GM18511 (cell line): ENCODE measurements around the gene CCDC28A.
"Not testable (repeated sequence)": the region's sequence is repeated elsewhere in the genome, so short reads cannot be mapped to it uniquely, and the experiment has no call there.

Experiments
- ATAC-seq: cut with Tn5 transposase; IDR thresholded peaks from one replicate; pipeline ENCODE4 v1.9.1; 2021; ENCODE audit warnings: mild to moderate bottlenecking, moderate library complexity; ENCODE audit not compliant: unreplicated experiment

CCDC28A gene

DNA sequence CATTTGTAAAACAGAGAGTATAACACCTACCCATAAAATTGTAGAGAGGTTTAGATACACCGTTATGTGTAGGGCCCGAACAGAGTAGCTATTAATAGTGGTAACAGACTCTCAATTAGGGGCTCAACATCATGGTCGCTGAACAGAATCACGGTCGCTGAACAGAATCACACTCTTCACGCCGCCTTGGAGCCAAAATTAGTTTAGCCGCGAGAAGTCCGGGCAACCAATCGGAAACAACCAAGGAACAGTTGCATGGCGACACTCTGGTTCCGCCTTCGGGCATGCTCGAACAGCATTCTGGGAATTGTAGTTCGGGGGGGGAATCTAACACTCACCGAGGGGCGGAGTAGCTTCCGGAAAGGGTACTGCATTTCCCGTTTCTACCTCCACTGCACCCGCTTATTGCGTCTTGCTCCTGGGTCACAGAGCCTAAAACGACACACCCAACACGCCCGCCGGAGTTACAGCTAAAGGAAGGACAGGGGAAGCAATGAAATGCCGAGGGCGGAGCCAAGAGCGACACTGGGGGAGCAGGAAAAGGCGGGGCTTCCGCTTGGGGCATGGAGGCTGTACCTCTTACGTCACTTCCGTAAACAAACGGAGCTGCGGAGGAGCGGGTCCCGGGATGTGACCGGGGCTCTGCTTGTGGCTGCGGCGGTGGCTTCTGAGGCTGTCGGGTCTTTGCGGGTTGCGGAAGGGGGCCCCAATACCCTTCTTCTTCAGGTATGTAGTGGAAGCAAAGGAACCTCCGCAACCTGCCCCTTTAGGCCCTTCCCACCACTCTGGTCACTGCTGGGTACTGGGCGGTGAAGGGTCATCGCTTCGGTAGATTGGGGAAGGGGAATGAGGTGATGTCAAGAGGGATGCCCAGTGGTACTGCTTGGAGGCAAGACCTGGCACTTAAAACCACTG is at the start of gene CCDC28A:
CCDC28A (plus strand) TSS at position 593 of the 915 bp plus-strand sequence. CDS start 2,352 bp downstream, outside the sequence.
- ATAC-seq: peak; percentile 95

DNA sequence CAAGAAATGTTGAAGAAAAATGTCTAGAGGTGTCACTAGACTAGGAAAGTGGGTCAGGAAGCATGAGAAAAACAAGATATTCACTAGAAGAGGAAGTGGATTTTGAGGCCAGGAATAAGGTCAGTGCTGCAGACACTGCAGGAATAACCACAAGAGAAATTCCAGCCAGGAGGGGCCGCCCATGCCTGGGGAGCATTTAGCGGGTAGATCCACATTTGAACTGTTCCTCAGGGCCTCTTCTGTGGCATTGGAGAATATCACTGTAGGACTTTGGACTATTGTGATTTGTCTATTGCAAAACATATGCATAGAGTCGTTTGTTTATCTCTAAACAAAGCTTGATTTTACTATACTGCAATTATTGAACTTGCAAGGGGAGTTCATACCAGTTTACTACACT is 49.6 kb upstream of the CCDC28A start:
- no peak for ATAC-seq

DNA sequence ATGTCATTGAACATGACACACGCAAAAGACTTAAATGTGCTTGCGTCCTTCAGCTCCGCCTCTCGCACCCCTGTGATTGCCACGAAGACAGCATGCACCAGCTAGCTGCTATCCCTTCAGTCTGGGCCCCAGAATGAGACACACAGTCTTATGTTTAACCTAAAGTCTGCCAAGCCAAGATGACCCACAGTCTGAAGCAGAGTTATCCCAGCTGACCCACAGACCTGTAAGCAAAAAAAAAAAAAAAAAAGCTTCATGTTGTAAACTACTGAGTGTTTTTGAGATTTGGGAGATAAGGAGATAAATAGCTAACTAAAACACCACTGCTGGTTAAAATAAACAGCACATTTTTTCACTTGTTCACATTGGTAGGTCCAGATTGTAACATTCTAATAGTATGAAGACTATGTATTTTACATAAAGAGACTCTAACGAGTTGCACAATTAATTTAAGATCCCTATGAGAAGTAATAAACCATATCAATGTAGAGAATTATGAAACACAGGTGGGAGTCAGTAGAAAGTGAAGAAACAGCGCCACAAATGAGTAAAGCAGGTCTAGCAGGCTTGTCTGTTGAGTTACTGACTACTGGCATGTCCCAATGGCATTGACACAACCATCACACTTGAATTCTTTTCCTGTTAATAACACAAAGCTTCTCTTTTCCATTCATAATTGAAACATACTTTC is 47.4 kb upstream of the CCDC28A start:
- ATAC-seq: no peak

DNA sequence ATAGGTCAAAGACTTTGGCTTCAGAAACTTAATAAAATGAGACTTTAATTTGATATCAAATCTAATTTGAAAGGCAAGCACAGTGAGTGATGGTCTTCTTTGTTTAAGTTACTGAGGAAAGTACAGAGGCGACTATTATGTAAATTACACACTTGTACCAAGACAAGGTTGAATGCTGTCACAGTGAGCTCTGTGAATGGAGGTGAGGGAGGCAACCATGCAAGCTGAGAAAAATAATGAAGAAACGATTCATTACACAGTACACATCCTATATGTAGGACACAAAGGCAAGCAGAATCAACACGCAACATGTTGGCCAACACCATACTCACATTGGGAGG is 46.8 kb upstream of the CCDC28A start:
- ATAC-seq: no peak

DNA sequence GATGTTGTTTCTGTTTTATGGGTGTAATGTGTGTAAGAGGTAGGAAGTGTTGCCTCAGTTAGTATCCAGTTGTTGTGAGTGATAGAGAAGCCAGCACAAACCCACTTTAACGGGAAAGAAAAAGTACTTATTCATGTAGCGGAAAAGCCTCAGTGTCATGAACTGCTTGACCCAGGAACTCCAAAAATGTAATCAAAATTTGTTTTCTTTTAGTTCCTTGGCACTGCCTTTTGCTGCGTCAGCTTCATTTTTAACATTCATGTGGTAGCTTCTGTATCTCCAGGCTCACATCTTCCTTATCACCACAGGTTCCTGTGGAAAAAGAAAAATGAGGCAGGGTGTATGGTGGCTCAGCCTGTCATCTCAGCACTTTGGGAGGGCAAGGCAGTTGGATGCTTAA is 46.4 kb upstream of the CCDC28A start:
- no peak for ATAC-seq

DNA sequence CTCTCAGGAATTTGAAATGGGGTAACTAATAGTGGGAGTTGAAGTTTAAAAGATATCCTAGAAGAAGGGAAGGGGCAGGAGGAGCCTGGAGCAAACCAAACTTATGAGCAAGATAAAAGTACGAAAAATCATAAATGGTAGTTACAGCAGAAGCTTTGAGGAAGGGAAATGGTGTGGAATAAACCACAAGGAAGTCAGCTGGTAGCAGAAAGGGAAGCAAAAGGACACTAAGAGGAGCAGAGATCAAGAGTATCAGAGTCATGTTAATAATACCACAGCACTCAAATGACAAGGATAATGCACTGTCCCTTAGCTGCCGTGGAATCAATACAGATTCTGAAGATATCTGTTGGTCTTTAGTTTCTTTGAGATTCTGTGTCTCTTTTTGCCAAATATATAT is 44.9 kb upstream of the CCDC28A start:
- no peak for ATAC-seq

DNA sequence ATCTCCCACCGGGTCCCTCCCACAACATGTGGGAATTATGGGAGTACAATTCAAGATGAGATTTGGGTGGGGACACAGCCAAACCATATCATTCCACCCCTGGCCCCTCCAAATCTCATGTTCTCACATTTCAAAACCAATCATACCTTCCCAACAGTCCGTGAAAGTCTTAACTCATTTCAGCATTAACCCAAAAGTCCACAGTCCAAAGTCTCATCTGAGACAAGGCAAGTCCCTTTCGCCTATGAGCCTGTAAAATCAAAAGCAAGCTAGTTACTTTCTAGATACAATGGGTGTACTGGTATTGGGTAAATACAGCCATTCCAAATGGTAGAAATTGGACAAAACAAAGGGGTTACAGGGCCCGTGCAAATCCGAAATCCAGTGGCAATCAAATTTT is 43.5 kb upstream of the CCDC28A start:
- ATAC-seq: not testable (repeated sequence)

DNA sequence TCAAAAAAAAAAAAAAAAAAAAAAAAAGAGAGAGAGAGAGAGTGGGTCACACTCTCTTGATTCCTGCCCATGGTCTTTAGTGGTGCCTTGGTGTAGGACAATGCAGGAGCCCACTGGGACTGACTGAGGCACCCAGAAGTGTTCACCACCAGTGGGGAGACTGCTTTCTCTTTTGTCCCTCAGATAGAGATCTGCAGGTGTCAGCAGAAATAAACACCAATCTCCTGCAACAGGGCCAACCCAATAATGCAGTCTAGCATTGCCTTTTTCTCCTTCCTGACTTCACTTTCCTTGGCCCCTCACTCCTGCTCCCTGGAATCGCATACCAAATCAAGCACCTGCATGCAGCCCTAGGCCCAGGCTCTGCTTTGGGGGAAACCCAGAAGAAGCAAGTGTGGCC is 39.0 kb upstream of the CCDC28A start:
- ATAC-seq: no peak

DNA sequence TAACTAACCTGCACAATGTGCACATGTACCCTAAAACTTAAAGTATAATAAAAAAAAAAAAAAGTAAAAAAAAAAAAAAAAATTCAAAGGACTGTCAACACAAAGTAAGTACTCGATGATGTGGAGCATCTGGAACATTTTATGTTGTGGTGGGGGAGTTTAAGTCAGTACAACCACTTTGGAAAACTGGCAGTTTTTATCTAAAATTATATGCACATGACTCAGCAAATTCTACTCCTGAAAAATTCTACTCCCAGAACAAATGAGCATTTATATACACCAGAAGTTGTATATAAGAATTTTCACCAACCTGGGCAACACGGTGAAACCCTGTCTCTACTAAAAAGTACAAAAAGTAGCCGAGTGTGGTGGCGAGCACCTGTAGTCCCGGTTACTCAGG is 36.9 kb upstream of the CCDC28A start:
- ATAC-seq: no peak

DNA sequence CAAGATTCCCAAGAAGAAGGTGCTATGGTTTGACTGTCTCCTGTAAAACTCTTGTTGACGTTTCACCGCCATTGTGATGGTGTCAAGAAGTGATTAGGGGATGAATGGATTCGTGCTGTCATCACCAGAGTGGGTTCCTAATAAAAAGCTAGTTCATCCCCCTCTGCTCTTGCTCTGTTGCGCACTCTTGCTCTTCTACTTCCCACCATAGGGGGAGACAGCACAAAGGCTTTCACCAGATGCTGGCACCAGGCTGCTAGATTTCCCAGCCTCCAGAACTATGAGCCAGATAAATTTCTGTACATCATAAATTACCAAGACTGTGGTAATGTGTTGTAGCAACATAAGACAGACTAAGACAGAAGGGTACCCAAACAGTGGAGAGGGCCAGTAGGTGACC is 21.6 kb upstream of the CCDC28A start:
- ATAC-seq: no peak

DNA sequence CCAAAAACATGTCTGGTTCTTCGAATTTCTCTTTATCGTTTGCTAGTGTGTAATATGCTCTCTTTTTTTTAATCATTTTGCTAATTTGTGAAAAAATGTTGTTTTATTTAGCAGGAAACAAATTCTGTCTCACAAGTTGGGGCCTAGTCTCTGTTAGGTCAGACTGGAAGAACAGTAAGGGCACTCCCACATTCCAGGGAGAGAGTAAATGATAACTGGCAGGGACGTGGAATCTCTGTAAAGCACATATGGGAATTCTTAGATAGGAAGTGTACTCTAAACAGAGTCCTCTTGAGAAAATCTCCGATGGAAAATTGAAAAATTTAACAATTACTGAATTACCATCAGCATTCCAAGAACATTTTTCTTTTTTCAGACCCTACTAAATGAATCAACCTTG is 16.4 kb upstream of the CCDC28A start:
- ATAC-seq: no peak

DNA sequence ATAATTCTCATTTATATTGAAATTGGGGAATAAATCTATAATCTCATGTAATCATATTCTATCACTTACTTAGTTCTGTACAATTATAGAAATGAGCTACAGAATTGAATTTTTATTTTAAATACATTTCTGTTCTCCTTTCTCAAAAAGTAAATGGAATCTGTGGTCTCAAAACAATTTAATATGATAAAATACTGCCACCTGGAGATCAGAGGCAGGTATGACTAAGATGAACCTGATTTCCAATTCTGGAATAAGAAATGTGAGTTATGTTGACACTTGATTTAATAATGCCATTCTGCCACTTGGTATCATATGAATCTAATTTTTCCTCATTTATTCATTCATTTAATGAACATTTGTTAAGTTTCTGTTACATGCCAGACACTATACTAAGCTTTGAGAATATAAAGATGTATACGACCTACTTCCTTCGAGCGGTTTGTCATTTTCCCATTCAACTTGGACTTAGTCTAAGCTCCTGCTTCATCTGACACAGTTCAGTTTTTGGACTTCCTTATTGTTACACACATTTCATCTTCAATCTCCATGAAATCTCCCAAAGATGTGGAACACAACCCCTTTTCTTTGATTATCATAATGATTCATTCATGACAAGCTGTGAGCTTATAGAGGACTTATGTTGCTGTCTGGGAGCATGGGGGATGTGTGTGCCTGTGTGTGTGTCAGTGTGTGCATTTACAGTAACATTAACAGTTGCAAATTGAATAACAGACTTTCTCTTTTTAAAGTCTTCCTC is 7.5 kb upstream of the CCDC28A start:
- no peak for ATAC-seq

DNA sequence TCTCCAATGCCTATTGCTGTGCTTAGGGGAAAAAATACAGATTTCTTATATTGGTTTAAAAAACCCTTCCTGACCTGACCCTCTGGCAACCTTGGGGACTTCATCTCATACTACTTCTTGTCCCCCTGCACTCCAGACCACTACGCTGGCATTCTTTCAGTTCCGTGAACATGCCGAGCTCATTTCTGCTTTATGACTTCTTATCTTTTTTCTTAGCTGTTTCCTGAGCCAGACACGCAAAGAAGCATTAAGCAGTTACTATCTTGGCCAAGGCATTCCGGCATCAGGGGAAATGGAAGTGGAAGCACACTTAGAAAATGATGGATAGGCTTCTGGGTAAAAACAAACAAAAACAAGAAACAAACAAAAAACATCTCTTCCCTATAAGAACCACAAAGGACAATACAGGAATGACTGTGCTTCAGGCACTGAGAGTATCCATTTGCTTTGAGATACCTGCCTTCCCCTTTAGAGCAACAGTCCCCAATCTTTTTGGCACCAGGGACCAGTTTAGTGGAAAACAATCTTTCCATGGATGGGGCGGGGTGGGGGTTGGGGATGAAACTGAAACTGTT is 4.4 kb upstream of the CCDC28A start:
- no peak for ATAC-seq

DNA sequence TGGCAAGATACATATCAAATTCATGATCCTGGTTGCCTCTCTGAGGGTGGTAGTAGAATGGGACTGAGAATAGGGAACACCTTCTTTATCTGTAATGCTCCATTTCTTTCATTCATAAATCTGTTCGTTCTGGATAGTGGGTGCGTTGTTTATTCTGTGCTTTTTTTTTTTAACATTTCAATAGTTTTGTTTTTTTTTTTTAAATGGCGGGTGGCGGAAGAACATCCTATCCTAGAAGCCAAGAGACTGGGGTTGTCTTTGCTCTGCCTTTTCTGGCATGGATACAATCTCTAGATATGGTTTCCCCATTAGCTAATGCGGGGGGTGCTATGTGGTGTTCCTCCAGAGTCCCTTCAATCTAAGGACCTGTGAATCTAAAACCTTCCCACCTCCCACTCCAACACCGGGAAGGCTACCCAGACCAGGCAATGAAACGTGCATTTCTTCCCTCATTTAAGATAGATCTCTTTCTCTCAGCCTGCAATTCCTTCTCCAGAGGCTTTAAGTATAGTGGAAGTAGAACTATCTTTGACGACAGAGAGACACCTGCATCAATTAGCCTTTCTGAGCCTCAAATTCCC is 883 bp upstream of the CCDC28A start:
- peak; percentile 0 for ATAC-seq

DNA sequence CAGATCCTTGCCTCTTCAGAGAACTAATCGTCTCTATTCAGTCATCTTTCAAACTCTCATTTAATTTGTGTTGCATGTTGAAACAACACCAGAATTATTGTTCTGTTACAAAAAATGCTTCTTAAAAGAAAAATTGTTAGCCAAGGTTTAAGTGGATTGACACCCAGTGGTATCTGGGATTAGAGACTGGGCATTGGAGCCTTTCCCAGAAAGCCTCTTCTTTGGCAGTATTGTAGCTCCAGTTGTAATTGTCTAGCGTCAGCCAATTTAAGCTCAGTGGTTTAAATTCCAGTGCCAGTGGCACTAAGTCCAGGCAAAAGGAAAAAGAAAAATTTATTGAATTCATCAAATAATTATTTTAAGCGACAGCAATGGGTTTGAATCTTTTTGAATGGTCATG is 801 bp downstream of the CCDC28A start:
- no peak for ATAC-seq

DNA sequence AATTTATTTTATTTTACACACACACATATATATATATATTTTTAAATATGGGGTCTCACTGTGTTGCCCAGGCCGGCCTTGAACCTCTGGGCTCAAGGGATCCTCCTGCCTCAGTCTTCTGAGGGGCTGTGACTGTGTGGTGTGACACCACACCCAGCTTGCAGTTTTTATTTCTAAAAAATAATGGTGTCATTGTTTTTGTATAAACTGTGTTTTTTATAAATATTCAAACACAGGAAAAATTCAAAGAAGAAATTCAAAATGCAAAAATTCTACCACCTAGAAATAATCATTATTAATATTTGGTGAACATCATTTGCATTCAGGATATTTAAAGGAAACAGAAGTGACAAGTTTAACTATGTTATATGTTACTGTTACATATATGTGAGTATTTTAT is 3.1 kb downstream of the CCDC28A start:
- no peak for ATAC-seq

DNA sequence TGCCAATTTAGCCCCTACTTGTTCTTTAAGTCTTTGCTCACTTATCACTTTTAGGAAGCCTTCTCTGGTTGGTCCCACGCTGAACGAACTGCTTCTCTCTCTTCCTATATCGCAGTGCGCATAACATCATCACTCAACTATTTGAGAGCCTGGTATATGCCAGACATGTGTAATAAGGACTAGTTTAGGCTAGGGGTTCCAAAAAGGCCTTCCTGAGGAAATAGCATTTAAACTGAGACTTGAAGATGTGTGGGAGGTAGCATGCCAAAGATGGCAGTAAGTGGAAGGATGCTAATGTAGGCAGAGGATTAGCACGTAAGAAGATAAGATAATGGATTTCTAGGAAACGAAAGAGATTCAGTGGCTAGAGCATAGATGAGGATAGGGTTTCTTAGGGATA is 4.8 kb downstream of the CCDC28A start:
- no peak for ATAC-seq

DNA sequence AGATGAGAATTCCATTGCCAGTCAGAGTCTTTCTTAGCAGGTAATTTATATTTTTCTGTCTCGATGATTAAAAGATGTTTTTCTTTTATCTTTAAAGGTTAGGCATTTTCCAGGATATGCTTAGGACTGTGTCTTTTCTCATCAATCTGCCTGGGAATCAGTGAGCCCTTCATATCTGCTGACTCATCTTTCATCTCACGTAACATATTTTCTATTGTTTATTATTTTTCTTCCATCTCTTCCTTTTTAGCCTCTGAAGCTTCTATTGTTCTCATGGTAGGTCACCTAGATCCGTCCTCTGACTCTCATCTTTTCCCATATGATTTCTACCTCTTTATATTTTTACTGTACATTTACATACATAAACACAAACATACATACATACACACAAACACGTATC is 8.7 kb downstream of the CCDC28A start:
- no peak for ATAC-seq

DNA sequence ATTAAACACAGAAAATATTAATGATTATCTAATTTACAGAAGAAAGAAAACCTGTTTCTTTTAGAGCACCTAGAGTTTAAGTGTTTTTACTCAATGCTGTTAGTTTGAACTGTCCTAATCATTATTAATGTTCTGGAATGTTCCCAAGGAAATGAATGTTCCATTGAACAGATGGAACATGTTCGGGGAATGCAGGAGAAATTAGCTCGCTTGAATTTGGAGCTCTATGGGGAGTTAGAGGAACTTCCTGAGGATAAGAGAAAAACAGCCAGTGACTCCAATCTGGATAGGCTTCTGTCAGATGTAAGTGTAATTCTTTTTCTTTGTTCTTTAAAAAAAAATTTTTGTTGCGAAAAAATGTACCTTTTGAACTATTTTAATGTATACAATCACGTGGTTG is 11.5 kb downstream of the CCDC28A start:
- ATAC-seq: no peak

DNA sequence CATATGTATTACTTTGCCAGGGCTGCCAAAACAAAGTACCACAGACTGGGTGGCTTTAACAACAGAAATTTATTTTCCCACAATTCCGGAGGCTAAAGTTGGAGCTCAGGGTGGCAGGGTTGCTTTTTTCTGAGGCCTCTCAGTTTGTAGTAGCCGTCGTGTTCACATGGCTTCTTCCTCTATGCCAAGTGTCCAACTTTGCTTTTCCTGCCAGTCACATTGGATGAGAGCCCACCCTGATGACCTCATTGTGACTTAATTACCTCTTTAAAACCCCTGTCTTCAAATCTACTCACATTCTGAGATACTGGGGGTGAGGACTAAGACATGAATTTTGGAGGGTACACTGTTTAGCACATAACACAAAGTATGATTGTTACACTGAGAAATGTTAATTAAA is 12.4 kb downstream of the CCDC28A start:
- no peak for ATAC-seq

DNA sequence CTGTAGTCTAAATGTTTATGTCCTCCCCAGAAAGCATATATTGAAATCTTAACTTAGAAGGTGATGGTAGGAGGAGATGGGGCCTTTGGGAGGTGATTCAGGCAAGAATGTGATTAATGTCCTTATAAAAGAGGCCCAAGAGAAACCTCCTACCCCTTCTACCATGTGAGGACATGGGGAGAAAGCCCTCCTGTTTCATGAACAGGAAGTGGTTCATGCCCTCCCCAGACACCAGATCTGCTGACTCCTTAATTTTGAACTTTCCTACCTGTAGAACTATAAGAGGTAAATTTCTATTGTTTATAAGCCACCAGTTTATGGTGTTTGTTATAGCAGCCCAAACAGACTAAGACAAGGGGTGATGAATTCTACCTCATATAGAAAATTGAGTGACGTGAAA is 13.6 kb downstream of the CCDC28A start:
- no peak for ATAC-seq
